ENCODE measurements around the gene CEP250.

GRCh38 chr20:35561268-35561667 is 105.9 kb downstream of the CEP250 start:
- peak; percentile 41; the same call in 1 of the 2 replicates for TF ChIP-seq CTCF (conservative IDR thresholded peaks at IDR 0.05; ENCODE audit: low read length)
- no peak for TF ChIP-seq EZH2phosphoT487 (IDR thresholded peaks at IDR 0.05; ENCODE audit: borderline replicate concordance)

Measured in Loucy (cell line).